Hindlimb muscle (tissue), 1 donor: ENCODE data around the gene DIS3L2. TPM values are rescaled to one million over a fixed set of nuclear protein-coding genes. Genes with fewer than 3 reads are reported as not detected.
"Not testable (repeated sequence)": the region's sequence is repeated elsewhere in the genome, so short reads cannot be mapped to it uniquely, and the experiment has no call there.

Source experiments
- DNase-seq: peaks from one replicate; pipeline ENCODE4 v3.0.0-alpha.2; 2013
- polyA plus RNA-seq: library from polyadenylated mRNA; unstranded; fragments of 120-200 nt; gene quantifications from one replicate; pipeline ENCODE4 v1.2.1, GENCODE V29; 2013; ENCODE audit not compliant: insufficient read length

The DIS3L2 gene
- polyA plus RNA-seq, 1 donor, result 25.9 TPM

DNA sequence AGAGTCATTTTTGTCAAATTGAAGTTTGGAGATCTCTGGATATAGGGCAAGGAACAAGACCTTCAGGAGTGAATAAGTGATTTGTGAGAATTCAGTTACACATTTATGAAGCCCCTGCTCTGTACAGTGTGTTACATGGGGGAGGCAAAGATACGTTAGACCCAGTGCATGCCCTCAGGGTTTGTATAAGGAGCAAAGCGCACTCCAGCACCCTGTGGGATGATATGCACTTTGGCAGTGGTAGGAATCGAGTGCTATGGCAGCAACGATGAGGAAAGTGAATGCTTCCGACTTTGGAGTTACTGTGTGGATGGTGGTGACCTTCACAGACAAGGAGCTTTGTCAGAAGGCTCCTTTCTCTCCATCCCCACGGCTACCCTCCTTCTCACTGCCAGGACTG is 342.7 kb downstream of the DIS3L2 start:
- no peak for DNase-seq

DNA sequence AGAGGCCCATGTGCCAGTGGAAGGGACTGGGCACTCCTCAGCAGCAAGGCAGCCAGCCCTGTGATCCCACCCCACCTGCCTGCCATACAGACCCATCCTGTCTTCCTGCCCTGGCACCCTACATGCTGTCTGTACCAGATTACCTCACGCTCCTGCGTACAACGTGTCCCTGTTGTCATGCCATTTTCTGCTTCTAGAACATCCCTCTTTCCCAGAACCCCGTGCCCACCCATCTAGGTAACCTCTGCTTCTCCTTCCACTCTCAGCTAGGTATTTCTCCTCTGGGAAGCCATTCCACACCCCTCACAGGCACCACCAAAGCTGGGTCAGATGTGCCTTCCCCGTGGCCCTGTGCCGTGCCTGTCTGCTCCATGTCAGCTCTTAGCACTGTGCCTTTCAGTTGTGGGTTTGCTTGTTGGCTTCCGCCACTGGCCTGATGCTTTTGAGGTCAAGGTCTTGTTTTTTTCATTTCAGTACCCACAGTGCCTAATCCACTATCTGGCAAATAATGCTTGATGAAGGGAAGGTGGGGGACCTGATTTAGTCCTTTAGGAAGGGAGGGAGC is 345.3 kb downstream of the DIS3L2 start:
- DNase-seq, result no peak

DNA sequence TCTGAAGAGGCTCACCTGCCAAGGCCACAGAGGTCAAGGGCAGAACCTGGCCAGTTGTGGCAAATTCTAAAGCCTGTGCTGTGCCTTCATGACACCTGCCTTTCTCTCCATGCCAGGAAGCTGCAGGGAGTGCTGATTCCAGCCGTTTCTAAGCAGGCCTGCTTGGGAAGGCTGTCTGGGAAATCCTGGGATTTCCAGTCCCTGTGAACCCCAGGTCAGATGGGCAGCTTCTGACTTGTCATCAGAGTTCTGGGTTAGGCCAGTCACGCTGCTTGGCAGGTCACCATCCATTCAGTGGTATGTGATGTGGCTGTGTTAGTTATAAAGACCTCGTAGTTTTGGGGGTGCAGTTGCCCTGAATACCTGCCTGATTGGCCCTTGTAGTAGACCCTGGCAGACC is 346.3 kb downstream of the DIS3L2 start:
- no peak for DNase-seq

DNA sequence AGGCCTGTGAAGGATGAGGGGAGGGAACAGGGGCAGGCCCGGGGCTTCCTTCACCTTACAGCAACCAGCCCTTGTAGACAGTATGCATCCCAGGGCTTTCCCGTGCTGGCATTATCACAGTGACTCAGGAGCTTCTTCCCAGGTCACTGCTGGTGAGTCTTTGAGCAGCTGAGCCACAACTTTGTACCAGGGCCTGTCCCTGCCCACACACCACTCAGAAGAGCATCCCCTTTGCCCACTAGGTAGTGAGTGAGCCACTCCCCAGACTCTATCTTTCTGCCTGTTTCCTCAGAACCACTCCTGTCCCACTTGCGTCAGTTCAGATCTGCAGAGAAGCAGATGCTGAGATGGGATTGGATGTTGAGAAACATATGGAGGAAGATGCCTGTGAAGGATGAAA is 347.5 kb downstream of the DIS3L2 start:
- no peak for DNase-seq

DNA sequence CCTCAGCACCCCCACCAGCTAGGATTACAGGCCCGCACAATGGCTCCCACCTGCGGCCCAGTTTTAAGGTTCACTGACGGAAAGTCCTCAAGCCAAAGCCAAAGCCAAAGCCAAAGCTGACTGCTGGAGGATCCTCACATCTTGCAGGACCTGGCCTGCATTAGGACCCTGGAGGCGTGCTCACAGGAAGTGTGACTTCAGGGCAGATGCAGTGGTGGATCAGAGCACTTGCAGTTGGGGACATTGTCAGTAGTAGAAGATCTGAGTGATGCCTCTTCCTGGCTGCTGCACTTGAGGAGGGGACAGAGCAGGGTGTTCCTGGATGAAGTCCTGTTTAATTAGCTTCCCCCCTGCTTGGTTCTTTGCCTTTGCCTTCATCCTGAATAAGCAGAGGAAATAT is 348.1 kb downstream of the DIS3L2 start:
- no peak for DNase-seq

DNA sequence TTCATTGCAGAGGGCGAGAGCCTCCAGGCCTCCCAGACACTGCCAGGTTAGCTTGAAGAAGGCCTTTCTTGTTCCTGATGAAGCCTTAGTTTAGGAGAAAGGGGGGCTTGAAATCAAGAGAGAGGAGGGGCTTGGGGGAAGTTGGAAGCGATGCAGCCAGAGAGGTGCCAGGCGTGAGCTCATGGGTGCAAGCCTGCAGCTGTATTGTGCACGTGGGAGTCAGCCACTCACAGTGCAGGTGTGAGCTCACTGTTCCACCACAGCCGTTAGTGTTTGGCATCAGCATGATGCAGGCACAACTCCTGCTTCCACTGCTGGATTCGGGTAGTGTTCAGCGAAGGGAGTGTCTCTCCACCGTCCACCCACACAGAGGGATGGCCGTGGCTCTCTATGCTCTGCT is 348.6 kb downstream of the DIS3L2 start:
- no peak for DNase-seq

DNA sequence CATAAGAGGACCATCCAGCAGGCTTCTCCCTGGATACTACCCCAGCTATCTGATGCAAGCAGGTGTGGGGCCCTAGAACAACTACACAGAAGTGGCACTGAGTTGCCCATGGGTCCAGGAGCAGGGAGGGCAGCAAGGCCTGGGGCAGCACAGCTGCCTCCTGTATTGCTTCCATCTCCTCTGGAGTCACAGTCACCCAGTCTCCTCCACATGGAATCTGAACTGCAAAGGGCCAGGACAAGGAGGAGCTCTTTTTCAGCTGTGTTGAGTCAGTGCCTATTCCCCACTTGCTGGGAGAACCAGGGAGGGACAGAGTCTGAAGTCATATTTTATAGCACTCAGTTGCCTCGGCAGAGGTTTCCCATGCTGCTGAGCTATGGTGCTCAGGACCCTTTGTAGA is 349.2 kb downstream of the DIS3L2 start:
- DNase-seq, result no peak

DNA sequence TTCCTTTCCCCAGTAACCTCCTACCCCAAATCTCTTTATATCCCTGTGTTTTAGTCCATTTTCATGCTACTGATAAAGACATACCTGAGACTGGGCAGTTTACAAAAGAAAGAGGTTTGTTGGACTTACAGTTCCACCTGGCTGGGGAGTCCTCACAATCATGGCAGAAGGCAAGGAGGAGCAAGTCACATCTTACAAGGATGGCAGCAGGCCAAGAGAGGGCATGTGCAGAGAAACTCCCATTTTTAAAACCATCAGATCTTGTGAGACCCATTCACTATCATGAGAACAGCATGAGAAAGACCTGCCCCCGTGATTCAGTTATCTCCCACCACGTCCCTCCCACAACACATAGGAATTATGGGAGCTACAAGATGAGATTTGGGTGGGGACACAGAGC is 352.1 kb downstream of the DIS3L2 start:
- DNase-seq, result not testable (repeated sequence)

DNA sequence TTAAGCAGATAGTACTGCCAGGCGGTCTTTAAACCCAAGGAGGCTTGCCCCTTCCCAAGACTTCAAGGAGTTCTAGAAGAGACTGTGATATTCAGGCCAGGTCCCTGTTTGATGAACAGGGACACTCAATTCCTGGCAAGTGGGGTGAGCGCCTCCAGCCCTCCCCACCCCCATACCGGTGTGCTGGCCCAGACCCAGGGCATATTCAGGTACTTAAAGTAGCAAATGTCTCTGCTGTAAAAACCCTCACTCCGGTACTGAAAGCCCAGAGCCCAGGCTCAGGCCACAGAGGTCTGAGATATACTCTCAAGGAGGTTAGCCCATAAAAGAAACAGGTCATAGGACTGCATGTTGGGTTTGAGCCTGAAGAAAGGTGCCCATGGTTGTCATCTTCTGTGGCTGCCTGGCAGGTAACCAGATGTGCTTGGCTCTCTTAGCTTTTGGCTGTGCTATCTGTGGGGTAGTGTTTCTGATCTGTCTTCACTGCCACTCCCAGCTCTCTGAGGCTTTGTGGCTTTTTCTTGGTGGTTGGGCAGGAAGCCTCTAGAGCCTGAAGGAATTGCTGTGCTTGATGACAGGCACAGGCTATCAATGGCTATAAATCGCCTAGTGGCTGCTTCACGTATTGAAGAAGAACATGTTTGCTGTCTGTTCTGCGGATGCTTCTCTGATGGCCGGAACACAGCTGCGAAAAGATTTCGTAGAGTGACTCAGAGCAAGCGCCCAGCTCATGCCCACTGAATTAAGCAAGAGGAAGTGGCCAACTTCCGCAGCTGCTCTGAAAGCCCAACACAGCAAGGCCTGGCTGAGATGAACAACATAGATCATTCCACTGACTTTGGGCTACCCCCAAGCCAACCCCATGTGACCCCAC is 353.8 kb downstream of the DIS3L2 start:
- no peak for DNase-seq

DNA sequence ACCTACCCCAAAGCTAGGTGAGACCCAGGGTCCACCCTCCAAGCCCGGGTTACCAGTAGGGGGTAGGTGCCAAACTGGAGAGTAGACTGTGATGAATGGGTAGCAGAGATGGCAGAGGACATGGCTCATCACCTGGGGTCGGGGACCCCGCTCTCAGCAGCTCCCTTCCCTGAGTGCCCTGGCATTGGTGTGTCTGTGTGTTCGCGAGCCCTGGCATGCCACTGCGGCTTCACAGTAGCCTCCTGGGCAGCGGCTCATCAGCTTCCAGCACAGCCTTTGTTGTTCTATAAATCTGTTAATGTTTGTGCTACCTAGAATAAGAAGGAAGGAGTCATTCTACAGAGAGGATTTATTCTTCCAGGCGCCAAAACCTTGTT is 354.4 kb downstream of the DIS3L2 start:
- no peak for DNase-seq

DNA sequence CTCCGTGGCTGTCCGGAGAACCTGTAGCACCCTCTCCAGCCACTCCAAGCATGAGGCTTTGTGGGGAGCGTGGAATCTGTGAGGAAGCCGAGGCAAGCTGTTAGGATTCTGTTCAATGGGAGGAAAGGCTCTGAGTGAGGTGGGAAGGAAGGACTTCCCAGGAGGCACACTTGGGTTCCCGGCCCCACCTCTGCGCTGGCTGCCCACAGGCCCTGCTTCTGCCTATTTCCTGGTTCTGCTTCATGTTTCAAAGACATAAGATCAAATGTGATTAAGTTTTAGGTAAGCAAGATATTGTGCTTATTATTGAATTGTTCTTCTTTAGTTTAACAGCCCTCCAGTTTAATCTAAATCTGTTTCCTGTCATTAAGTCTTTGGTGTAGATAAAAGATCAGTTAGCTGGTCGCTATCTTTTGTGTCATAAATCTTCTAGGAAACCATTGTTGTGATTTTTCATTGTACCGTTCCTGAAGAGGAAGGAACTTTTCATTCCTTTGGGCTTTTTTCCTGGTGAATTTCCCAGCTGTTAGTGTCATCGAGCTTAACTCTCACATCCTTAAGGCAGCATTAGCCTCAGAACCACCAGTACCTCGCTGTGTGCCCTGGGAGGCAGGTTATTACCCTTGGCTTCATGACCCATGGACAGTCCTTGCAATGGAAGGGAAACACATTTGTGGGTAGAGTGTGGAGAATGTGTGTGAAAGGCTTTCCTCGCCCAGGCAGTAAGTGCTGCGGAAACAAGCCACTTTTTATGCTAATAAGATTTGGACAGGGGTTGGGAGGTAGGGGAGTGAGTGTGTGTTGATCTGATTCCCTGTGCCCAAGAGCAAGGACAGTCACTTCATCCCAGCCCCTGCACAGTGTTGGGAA is 355.2 kb downstream of the DIS3L2 start:
- DNase-seq, result no peak

DNA sequence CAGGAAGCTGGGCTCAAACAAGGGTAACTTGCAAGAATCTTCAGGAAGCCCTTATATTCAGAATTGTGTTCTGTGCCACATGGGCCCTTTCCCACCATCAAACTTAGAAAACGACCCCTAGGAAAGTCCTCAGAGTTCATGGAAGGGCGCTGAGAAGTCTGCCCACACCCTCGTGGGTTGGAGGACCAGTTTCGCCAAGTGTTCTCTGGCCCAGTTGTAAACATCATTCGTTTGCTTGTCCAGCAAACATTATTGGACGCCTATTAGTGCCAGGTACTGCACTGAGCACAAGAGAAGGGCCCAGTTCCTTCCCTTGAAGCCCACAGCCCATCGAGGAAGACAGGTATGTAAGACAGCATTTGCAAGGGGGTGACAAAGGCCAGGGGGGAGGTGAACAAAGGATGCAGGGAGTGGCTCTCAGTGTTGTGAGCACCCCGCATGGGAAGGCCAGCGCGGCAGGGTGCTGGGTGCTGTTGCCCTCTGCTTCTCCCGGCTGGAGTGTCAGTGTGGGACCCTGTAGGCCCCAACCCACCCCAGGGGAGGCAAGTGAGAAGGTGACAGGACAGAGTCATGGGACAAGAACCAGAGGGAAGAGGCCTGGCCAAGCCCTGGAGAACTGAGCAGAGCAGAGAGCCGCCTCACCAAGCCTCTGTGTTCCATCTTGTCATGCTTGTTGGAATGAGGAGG is 356.8 kb downstream of the DIS3L2 start:
- DNase-seq, result no peak

DNA sequence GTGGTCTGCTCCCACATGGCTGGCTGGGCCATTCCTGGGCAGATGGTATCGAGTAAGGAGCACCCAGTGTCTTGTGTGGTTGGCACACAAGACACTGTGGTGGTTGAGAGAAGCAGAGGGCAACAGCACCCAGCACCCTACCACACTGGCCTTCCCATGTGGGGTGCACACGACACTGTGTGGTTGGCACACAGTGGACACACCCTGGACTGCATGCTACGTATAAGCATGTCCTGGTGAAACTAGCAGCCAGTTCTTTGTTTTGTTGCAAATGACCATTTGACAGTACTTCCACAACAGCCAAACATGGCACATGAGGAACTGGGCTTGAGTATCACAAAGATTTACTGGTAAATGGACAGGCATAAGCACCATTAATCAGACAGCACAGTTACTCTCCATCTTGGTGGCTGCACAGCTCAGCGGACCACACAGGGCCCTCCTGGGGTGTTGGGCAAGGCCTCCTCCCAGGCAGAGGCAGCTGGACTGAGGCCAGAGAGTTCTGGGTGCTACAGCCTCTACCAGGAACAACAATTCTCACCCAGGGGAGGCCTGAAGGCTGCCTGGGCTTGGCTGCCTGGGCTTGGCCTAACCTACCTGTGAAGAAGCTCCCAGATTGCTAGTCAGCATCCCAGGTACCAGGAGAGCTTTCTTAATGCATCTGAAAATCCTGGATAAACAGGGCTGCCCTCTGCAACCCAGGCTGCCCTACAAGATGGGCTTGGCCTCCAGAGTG is 357.7 kb downstream of the DIS3L2 start:
- no peak for DNase-seq

DNA sequence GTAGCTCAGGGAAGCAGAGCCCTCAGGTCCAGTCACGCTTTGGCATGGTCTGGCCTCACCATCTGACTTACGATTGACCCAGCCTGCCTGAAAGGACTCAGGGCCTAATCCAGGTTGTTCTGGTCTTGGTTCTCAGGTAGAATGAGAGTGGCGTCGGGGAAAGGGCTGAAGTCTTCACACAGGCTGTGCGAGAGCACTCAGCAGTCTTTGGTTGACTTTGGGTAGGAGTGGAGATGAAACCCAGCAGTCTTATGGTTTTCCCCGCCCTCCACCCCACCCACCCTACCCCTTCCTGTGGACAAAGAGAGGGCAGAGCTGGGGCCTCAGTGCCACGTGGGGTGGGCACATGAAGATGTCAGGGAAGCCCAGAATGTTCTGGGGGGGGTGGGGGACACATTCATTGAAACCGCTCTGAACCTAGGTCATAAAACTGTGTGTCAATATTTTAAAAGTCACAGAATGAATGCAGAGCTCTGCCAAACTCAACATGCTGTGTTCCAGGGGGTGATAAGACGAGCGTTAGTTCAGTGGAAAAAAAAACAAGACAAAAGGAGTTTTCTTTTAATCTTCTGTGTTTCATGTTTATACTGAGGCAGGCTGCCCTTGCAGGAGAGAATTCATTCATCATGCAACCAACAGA is 358.4 kb downstream of the DIS3L2 start:
- no peak for DNase-seq

DNA sequence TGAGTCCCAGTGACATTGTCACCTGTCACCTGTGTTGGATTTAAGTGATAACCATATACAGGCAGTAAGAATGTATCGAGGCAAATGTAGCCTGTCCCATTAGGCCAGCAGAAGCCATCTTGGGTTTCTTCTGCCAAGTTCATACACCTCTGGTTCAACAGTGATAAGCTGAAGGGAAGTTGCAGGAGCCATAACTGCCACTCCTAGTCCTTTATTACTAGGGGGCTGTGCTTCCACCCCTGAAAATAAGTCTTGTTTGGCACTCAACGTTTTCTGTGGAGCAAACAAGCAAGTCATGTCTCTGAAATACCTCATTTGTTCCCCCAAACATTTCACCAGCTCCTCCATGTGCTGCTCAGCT is 358.9 kb downstream of the DIS3L2 start:
- no peak for DNase-seq

DNA sequence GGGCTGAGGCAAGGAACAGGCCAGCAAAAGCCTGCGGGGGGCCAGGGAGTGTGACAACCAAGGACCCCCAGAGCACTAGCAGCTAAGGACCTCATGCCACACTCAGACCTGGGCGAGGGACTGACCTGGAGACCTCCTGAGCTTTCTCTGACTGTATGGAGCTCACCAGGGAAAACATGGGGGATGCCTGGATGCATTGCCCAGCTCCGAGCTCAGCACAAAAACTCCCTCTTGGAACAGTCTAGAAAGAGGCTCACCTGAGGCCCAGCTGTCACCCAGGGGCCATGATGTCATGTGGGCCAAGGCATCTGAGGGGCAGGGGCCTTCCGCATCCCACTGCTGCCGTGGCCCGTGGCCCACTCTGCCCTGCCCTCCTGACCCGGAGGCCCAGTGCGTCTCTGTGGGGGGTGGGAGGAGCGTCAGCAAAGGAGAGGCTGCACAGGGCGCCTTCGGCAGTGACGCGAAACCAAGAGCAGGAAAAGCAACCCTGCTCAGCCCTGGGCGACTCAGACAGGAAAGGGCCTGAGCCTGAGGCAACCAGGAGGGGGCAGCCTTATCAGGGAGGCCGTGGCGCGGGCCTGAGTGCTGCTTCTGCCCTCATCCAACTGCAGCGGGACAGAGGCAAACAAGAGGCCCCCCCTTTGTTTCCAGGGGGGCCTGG is 359.8 kb downstream of the DIS3L2 start:
- DNase-seq, result no peak

DNA sequence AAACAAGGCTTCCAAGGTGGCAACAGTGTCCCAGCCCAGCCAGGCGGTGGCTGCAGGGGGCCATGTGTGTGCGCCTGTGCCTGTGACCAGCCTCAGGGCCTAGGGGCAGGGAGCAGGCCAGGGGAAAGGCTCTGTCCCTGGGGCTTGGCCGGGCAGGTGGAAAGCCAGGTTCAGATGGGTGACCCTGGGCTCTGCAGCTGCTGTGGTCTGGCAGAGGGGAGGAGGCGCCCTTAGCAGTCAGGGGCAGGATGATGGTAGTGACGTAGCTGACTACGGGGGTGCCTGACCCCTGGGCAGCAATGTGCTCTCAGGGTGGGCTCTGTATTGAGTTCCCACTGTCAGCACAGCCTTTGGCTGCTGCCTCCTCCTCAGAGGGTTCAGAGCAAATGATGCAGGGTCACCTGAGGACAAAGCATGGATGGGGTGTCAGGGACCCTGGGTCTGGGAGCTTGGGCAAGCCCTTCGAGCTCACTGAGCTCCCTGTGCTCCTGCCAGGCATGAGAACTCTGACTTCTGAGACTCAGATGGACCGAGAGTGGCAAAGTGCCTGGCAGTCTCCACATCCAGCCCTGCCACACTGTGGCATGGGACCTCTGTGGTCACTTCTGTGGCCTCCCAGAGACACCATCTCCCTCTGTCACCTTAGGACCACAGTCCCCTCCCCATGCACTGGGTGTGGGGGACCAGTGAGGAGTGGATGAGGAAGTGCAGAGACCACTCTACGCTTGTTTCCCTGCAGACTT is 360.5 kb downstream of the DIS3L2 start:
- DNase-seq, result no peak

DNA sequence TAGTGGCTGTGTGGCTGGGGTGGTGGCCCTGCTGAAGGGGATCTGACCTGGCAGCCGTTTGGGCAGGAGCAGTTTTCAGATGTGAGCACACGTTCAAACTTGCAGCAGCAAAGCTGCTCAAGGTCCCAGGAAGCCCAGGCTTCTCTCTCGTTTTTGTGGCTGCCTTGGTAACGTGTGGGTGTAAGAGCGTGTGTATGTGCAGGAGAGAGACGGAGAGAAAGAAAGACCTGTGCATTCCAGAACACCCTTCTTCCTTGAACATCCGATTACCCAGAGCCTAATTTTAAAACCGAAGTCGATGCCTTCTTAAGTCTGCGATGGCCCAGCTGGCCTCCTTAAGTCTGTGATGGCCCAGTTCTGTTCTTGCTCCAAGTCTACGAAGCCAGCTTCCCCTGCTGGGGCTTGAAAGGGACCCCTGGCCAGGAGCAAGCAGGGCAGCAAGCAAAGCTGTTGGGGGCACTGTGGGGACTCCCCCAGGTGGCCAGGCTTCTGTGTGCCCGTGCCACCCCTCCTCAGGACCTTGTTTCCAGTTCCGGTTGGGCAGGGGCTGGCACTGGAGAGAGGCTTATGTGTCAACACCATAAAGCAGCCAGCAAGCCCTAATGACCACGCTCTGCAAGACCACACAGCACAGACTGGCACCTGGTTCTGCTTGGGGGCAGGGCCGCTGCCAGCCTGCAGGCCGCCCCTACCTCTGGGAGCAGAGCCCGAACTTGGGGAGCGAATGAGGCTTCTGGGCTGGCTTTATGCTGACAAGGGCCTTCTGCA is 361.2 kb downstream of the DIS3L2 start:
- no peak for DNase-seq

DNA sequence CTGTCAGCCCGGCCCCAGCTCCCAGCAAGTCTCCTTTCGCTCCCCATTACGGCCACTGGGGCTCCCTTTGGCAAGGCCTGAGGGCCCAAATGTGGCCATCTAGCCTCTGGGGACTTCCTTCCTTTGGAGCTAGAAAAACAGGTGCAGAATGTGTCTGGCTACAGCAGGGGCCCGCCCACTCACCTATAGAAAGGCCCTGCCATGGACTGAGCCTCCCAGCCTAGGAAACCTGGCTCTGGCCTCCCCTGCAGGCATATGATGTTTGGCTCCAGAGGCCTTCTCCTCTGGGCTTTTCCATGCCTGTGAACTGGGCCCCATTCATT is 361.8 kb downstream of the DIS3L2 start:
- no peak for DNase-seq

DNA sequence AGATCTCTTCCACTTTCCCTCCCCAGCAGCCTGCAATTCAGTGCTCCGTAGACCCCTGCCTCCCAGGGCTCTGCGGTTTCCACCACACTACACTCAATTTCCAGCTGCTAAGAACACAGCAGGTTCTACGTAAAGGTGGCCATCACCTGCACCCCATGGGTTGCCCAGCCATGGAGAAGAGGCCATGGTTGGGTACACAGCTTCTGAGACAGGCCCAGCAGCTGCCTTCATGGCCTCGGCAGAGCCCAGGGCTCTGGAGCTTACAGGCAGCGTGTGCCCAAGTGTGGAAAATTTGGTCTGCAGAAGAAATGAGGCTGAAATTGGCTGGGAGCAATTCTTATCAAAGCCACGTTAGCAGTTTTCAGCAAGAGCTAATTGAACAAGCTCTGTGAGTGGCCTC is 362.5 kb downstream of the DIS3L2 start:
- DNase-seq, result not testable (repeated sequence)
